HG02571 (cell line): Measurements from ENCODE around the gene NOTUM.
"Not testable (repeated sequence)": the region's sequence is repeated elsewhere in the genome, so short reads cannot be mapped to it uniquely, and the experiment has no call there.

Source experiments
- ATAC-seq: cut with Tn5 transposase; IDR thresholded peaks from one replicate; pipeline ENCODE4 v1.9.1; 2021; ENCODE audit warnings: mild to moderate bottlenecking, moderate library complexity; ENCODE audit not compliant: unreplicated experiment

Gene NOTUM

GRCh38 chr17:81958633-81959342 lies 2.2 kb downstream of the NOTUM start:
- ATAC-seq, result no peak

- ATAC-seq, result no peak
Observed at GRCh38 chr17:81957691-81958432, 3.1 kb downstream of the NOTUM start.

GRCh38 chr17:81956607-81957589 lies 4.1 kb downstream of the NOTUM start:
- ATAC-seq, result no peak

- no peak for ATAC-seq
Observed at GRCh38 chr17:81955756-81956544, 5.0 kb downstream of the NOTUM start.

GRCh38 chr17:81955058-81955681 lies 5.8 kb downstream of the NOTUM start:
- no peak for ATAC-seq

- ATAC-seq, result no peak
Observed at GRCh38 chr17:81954131-81955057, 6.6 kb downstream of the NOTUM start.

GRCh38 chr17:81953443-81953842 lies 7.5 kb downstream of the NOTUM start:
- not testable (repeated sequence) for ATAC-seq

- ATAC-seq, result no peak
Observed at GRCh38 chr17:81952792-81953228, 8.2 kb downstream of the NOTUM start.

GRCh38 chr17:81951785-81952684 lies 9.0 kb downstream of the NOTUM start:
- no peak for ATAC-seq

- no peak for ATAC-seq
Observed at GRCh38 chr17:81950501-81950900, 10.5 kb downstream of the NOTUM start.

GRCh38 chr17:81948635-81949378 lies 12.2 kb downstream of the NOTUM start:
- ATAC-seq, result no peak

GRCh38 chr17:81947189-81947588 lies 13.8 kb downstream of the NOTUM start, which contains the start of gene MYADML2:
Gene MYADML2, minus strand, starts transcription at chr17:81947233. Its CDS starts 5,492 bp downstream, at chr17:81941741.
- ATAC-seq, result no peak

- ATAC-seq, result no peak
Observed at GRCh38 chr17:81944858-81945257, 16.1 kb downstream of the NOTUM start.

GRCh38 chr17:81942167-81942553 lies 18.8 kb downstream of the NOTUM start:
- ATAC-seq, result no peak

- no peak for ATAC-seq
Observed at GRCh38 chr17:81941484-81942166, 19.4 kb downstream of the NOTUM start.
